Measurements from ENCODE around the gene FBXL16. TPM values are rescaled to one million over a fixed set of nuclear protein-coding genes. Genes with fewer than 3 reads are reported as not detected.

FBXL16 gene
- total RNA-seq, 1 donor: not detected

DNA sequence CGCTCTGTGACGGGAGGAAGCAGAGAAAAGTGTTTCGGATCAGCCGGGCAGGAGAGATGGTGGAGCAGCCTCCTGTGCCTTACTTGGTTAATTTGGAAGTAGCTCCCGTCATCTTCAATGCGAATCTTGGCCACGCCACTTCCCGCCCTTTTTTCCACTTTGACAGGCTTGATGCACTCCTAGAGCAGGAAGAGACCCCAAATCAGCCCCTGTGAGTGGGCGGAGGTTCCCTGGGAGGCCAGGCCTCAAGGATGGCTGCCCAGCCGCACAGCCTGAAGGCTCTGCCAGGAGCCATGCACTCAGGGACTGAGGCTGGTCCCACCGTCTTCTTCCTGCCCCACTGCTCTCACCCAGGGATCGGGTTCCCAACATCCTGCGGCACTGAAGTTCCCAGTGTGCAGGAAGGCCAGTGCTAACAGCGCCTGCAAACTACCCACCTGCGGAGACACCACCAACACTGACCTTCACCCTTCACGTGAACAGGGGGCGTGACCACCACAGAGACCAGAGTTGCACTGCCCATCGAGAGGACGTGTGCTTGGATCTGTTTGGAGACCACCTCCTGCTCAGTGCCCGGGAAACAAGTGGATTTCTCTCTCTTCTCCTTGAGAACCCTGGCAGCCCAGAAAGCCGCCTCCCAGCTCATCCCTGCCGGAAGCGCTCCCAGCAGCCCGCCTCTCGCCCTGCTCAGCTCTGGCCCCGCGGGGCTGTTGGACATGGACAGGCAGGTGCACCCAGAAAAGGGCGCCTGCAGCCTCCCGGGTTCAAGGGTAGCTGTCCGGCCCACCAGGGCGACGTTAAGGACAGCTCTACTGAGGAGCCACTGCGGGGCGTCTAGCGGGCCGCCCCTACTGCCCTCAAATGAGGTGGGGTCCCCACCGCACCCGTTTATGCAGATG, 34.2 kb upstream of the FBXL16 start:
- DNase-seq (ENCODE audit: insufficient read length, low spot score, missing footprints): no peak
- no peaks in the 10 kb centered on the region for H3K27me3 ChIP-seq (ENCODE audit: insufficient read depth, low read length)
- peak overlapping the region; percentile 88 for H3K4me2 ChIP-seq (ENCODE audit: insufficient read depth, low read length)
- peaks cover 4% of the 10 kb centered on the region for H4K20me1 ChIP-seq (ENCODE audit: insufficient read depth, low read length)
- H3K79me2 ChIP-seq (ENCODE audit: insufficient read depth, low read length): peaks cover 8% of the 10 kb centered on the region
- no peaks in the 10 kb centered on the region for H3K9me3 ChIP-seq (ENCODE audit: low read depth, low read length)
- H3K4me1 ChIP-seq (ENCODE audit: insufficient read depth, low read length): peaks cover 12% of the 10 kb centered on the region
- H2AFZ ChIP-seq (ENCODE audit: low read length): peak overlapping the region; percentile 22
- no peak overlapping the region for H3K27ac ChIP-seq (ENCODE audit: low read depth, low read length)
- peak overlapping the region; percentile 90 for H3K4me3 ChIP-seq (ENCODE audit: insufficient read depth, low read length)
- peaks cover 19% of the 10 kb centered on the region for H3K36me3 ChIP-seq (ENCODE audit: insufficient read depth, low read length)
- TF ChIP-seq, protein P1, sequence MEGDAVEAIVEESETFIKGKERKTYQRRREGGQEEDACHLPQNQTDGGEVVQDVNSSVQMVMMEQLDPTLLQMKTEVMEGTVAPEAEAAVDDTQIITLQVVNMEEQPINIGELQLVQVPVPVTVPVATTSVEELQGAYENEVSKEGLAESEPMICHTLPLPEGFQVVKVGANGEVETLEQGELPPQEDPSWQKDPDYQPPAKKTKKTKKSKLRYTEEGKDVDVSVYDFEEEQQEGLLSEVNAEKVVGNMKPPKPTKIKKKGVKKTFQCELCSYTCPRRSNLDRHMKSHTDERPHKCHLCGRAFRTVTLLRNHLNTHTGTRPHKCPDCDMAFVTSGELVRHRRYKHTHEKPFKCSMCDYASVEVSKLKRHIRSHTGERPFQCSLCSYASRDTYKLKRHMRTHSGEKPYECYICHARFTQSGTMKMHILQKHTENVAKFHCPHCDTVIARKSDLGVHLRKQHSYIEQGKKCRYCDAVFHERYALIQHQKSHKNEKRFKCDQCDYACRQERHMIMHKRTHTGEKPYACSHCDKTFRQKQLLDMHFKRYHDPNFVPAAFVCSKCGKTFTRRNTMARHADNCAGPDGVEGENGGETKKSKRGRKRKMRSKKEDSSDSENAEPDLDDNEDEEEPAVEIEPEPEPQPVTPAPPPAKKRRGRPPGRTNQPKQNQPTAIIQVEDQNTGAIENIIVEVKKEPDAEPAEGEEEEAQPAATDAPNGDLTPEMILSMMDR (IDR thresholded peaks at IDR 0.05; ENCODE audit: extremely low read depth, low read depth, low read length): no peak

DNA sequence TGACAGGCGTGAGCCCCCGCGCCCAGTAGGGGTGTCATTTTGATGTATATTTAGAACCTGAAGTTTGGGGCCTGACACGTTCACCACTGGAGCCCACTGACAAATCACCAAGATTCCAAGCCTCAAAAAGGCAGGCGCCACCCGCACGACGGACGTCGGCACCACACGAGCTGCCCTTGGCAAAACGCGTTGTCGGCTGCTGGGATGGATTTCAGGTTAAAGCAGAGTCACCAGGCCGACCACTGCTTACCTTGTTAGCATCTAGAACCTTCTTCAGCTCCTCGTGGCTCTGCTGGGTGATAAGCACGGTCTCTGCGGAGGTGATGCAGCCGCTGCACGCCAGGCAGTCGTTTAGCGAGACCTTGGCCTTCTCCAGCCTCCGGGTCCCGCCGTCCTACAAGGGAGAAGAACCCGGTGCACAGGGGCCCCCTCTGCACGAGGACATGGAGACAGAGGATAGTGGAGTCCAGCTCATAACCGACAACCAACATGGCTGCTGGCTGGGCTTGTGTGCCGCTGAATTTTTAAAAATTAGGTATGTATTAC, 31.4 kb upstream of the FBXL16 start:
- TF ChIP-seq, protein P1 (IDR thresholded peaks at IDR 0.05; ENCODE audit: extremely low read depth, low read depth, low read length): no peak
- Histone ChIP-seq H3K27me3 (ENCODE audit: insufficient read depth, low read length) (no peaks in the 10 kb centered on the region), H3K4me1 (ENCODE audit: insufficient read depth, low read length) (peaks cover 12% of the 10 kb centered on the region), H3K4me3 (ENCODE audit: insufficient read depth, low read length) (no peak overlapping the region), H2AFZ (ENCODE audit: low read length) (no peak overlapping the region), H3K27ac (ENCODE audit: low read depth, low read length) (no peak overlapping the region), H3K36me3 (ENCODE audit: insufficient read depth, low read length) (peaks cover 26% of the 10 kb centered on the region), H3K79me2 (ENCODE audit: insufficient read depth, low read length) (peaks cover 8% of the 10 kb centered on the region), H3K9me3 (ENCODE audit: low read depth, low read length) (no peaks in the 10 kb centered on the region), H4K20me1 (ENCODE audit: insufficient read depth, low read length) (peaks cover 8% of the 10 kb centered on the region), H3K4me2 (ENCODE audit: insufficient read depth, low read length) (no peak overlapping the region)
- no peak for DNase-seq (ENCODE audit: insufficient read length, low spot score, missing footprints)

DNA sequence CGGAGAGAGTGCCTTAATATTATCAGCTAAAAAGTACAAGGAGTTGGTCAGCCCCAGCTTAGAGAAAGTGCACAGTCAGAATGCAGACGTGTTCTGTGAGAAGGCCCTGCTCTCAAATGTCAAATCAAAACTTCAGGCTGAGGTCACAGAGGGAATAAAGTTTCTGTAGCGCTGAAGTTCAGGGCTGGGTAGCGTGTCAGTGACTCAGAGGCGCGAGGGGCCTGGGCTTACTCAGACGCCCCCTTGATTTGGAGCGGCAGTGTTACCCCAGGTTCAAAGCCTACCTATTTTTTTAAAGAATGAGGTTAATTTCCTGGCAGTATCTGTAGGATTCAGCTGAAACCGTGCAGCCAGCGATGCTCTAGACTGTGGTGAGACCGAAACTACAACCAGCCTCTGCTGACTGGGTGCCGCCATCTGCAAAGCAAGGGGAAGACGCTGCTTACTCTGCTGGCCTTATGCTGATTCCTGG, 30.4 kb upstream of the FBXL16 start:
- Histone ChIP-seq H2AFZ (ENCODE audit: low read length) (no peak overlapping the region), H3K4me1 (ENCODE audit: insufficient read depth, low read length) (peaks cover 9% of the 10 kb centered on the region), H3K36me3 (ENCODE audit: insufficient read depth, low read length) (peaks cover 26% of the 10 kb centered on the region), H4K20me1 (ENCODE audit: insufficient read depth, low read length) (peaks cover 8% of the 10 kb centered on the region), H3K27me3 (ENCODE audit: insufficient read depth, low read length) (no peaks in the 10 kb centered on the region), H3K4me2 (ENCODE audit: insufficient read depth, low read length) (no peak overlapping the region), H3K27ac (ENCODE audit: low read depth, low read length) (no peak overlapping the region), H3K4me3 (ENCODE audit: insufficient read depth, low read length) (no peak overlapping the region), H3K9me3 (ENCODE audit: low read depth, low read length) (no peaks in the 10 kb centered on the region), H3K79me2 (ENCODE audit: insufficient read depth, low read length) (peaks cover 8% of the 10 kb centered on the region)
- no peak for DNase-seq (ENCODE audit: insufficient read length, low spot score, missing footprints)
- TF ChIP-seq, protein P1 (IDR thresholded peaks at IDR 0.05; ENCODE audit: extremely low read depth, low read depth, low read length): no peak
